ENCODE measurements around the gene ADRA2C. TPM values are rescaled to one million over a fixed set of nuclear protein-coding genes. Genes with fewer than 3 reads are reported as not detected.

The ADRA2C gene
- total and polyA plus RNA-seq, 4 experiments from 2014 or later = not detected

- CTCF ChIA-PET (ENCODE audit: partially characterized antibody) = no interaction called here
Observed at GRCh38 chr4:3769642-3770184, 3.5 kb downstream of the ADRA2C start.

GRCh38 chr4:3770323-3771163 lies 4.4 kb downstream of the ADRA2C start:
- no peak overlapping the region for H3K27ac ChIP-seq (ENCODE audit: low read depth, low read length)
- H3K4me1 ChIP-seq (ENCODE audit: insufficient read depth, low read length) = no peaks in the 10 kb centered on the region
- Mint-ChIP-seq H3K9me3 (peaks cover 0 to 2% (median 0%) of the 10 kb centered on the region in 8 donors), H3K4me1 (peaks cover 4 to 10% (median 5%) of the 10 kb centered on the region in 4 donors), H3K27me3 (peaks cover 4 to 9% of the 10 kb centered on the region in 2 donors), H3K36me3 (no peaks in the 10 kb centered on the region), H3K4me3 (no peak overlapping the region), H3K27ac (no peak overlapping the region)
- no peaks in the 10 kb centered on the region for H3K9me3 ChIP-seq (ENCODE audit: control insufficient read depth in 1 of 2, low read length in 2 of 2)
- CTCF ChIA-PET (ENCODE audit: partially characterized antibody) = no interaction called here
- no peaks in the 10 kb centered on the region for H3K27me3 ChIP-seq (ENCODE audit: insufficient read depth, low read length)
- H3K4me3 ChIP-seq (ENCODE audit: low read length in 2 of 2) = no peak overlapping the region
- DNase-seq = no peak
- POLR2A ChIA-PET (ENCODE audit: partially characterized antibody) = no interaction called here
- no peaks in the 10 kb centered on the region for H3K36me3 ChIP-seq (ENCODE audit: insufficient read depth, low read length)
- intact Hi-C loops (cut with micrococcal nuclease) = no loop called here

More at GRCh38 chr4:3769642-3770184, 3.5 kb downstream of the ADRA2C start:
- H3K27me3 Mint-ChIP-seq = peaks cover 4 to 11% of the 10 kb centered on the region in 2 donors
- POLR2A ChIA-PET (ENCODE audit: partially characterized antibody) = no interaction called here
- H3K4me1 ChIP-seq (ENCODE audit: insufficient read depth, low read length) = no peaks in the 10 kb centered on the region
- no peaks in the 10 kb centered on the region for H3K36me3 ChIP-seq (ENCODE audit: insufficient read depth, low read length)
- no peaks in the 10 kb centered on the region for H3K9me3 ChIP-seq (ENCODE audit: control insufficient read depth in 1 of 2, low read length in 2 of 2)
- no peak for DNase-seq
- H3K4me3 Mint-ChIP-seq = no peak overlapping the region
- no peak overlapping the region for H3K27ac ChIP-seq (ENCODE audit: low read depth, low read length)
- intact Hi-C loops (cut with micrococcal nuclease) = no loop called here
- H3K27me3 ChIP-seq (ENCODE audit: insufficient read depth, low read length) = no peaks in the 10 kb centered on the region
- no peak overlapping the region for H3K4me3 ChIP-seq (ENCODE audit: low read length in 2 of 2)
- H3K36me3 Mint-ChIP-seq = no peaks in the 10 kb centered on the region
- peaks cover 0 to 2% (median 0%) of the 10 kb centered on the region in 8 donors for H3K9me3 Mint-ChIP-seq
- peaks cover 4 to 10% (median 5%) of the 10 kb centered on the region in 4 donors for H3K4me1 Mint-ChIP-seq
- H3K27ac Mint-ChIP-seq = no peak overlapping the region

GRCh38 chr4:3771164-3771809 lies 5.1 kb downstream of the ADRA2C start:
- Mint-ChIP-seq H3K27ac (no peak overlapping the region), H3K4me3 (no peak overlapping the region), H3K27me3 (peaks cover 4 to 9% of the 10 kb centered on the region in 2 donors), H3K9me3 (peaks cover 0 to 2% (median 0%) of the 10 kb centered on the region in 8 donors), H3K36me3 (no peaks in the 10 kb centered on the region), H3K4me1 (peaks cover 4 to 10% (median 5%) of the 10 kb centered on the region in 4 donors)
- no peak overlapping the region for H3K27ac ChIP-seq (ENCODE audit: low read depth, low read length)
- intact Hi-C loops (cut with micrococcal nuclease) = no loop called here
- CTCF ChIA-PET (ENCODE audit: partially characterized antibody) = no interaction called here
- no peak overlapping the region for H3K4me3 ChIP-seq (ENCODE audit: low read length in 2 of 2)
- no peaks in the 10 kb centered on the region for H3K4me1 ChIP-seq (ENCODE audit: insufficient read depth, low read length)
- no peaks in the 10 kb centered on the region for H3K27me3 ChIP-seq (ENCODE audit: insufficient read depth, low read length)
- DNase-seq = no peak
- no peaks in the 10 kb centered on the region for H3K9me3 ChIP-seq (ENCODE audit: control insufficient read depth in 1 of 2, low read length in 2 of 2)
- H3K36me3 ChIP-seq (ENCODE audit: insufficient read depth, low read length) = no peaks in the 10 kb centered on the region
- POLR2A ChIA-PET (ENCODE audit: partially characterized antibody) = no interaction called here

GRCh38 chr4:3771939-3772495 lies 5.8 kb downstream of the ADRA2C start:
- H3K4me3 ChIP-seq (ENCODE audit: low read length in 2 of 2) = no peak overlapping the region
- no peaks in the 10 kb centered on the region for H3K36me3 ChIP-seq (ENCODE audit: insufficient read depth, low read length)
- ChIA-PET POLR2A (ENCODE audit: partially characterized antibody) (no interaction called here), CTCF (ENCODE audit: partially characterized antibody) (no interaction called here)
- intact Hi-C loops (cut with micrococcal nuclease) = no loop called here
- no peaks in the 10 kb centered on the region for H3K27me3 ChIP-seq (ENCODE audit: insufficient read depth, low read length)
- no peak overlapping the region for H3K27ac ChIP-seq (ENCODE audit: low read depth, low read length)
- H3K9me3 ChIP-seq (ENCODE audit: control insufficient read depth in 1 of 2, low read length in 2 of 2) = no peaks in the 10 kb centered on the region
- Mint-ChIP-seq H3K27me3 (peaks cover 2 to 6% of the 10 kb centered on the region in 2 donors), H3K4me1 (peaks cover 2 to 6% (median 3%) of the 10 kb centered on the region in 4 donors), H3K27ac (no peak overlapping the region), H3K9me3 (peaks cover 0 to 2% (median 0%) of the 10 kb centered on the region in 8 donors), H3K36me3 (no peaks in the 10 kb centered on the region), H3K4me3 (no peak overlapping the region)
- no peak for DNase-seq
- H3K4me1 ChIP-seq (ENCODE audit: insufficient read depth, low read length) = no peaks in the 10 kb centered on the region

- Mint-ChIP-seq H3K27ac (no peak overlapping the region), H3K36me3 (no peaks in the 10 kb centered on the region), H3K4me3 (no peak overlapping the region), H3K9me3 (peaks cover 0 to 1% (median 0%) of the 10 kb centered on the region in 8 donors), H3K27me3 (peaks cover under 1 to 5% of the 10 kb centered on the region in 2 donors), H3K4me1 (peaks cover under 1 to 2% (median 2%) of the 10 kb centered on the region in 4 donors)
- H3K4me3 ChIP-seq (ENCODE audit: low read length in 2 of 2) = no peak overlapping the region
- ChIA-PET POLR2A (ENCODE audit: partially characterized antibody) (no interaction called here), CTCF (ENCODE audit: partially characterized antibody) (no interaction called here)
- H3K27me3 ChIP-seq (ENCODE audit: insufficient read depth, low read length) = no peaks in the 10 kb centered on the region
- no peaks in the 10 kb centered on the region for H3K9me3 ChIP-seq (ENCODE audit: control insufficient read depth in 1 of 2, low read length in 2 of 2)
- intact Hi-C loops (cut with micrococcal nuclease) = no loop called here
- H3K36me3 ChIP-seq (ENCODE audit: insufficient read depth, low read length) = no peaks in the 10 kb centered on the region
- H3K4me1 ChIP-seq (ENCODE audit: insufficient read depth, low read length) = no peaks in the 10 kb centered on the region
- H3K27ac ChIP-seq (ENCODE audit: low read depth, low read length) = no peak overlapping the region
- no peak for DNase-seq
Observed at GRCh38 chr4:3772632-3773031, 6.4 kb downstream of the ADRA2C start.

- H3K9me3 Mint-ChIP-seq = no peaks in the 10 kb centered on the region
- H3K27me3 Mint-ChIP-seq = peaks cover 1 to 4% of the 10 kb centered on the region in 2 donors
- Histone ChIP-seq H3K4me3 (ENCODE audit: low read length in 2 of 2) (no peak overlapping the region), H3K27ac (ENCODE audit: low read depth, low read length) (no peak overlapping the region), H3K4me1 (ENCODE audit: insufficient read depth, low read length) (no peaks in the 10 kb centered on the region), H3K9me3 (ENCODE audit: control insufficient read depth in 1 of 2, low read length in 2 of 2) (no peaks in the 10 kb centered on the region), H3K36me3 (ENCODE audit: insufficient read depth, low read length) (no peaks in the 10 kb centered on the region), H3K27me3 (ENCODE audit: insufficient read depth, low read length) (no peaks in the 10 kb centered on the region)
- no peak overlapping the region for H3K4me3 Mint-ChIP-seq
- CTCF ChIA-PET (ENCODE audit: partially characterized antibody) = no interaction called here
- POLR2A ChIA-PET (ENCODE audit: partially characterized antibody) = no interaction called here
- H3K27ac Mint-ChIP-seq = no peak overlapping the region
- no peak for DNase-seq
- intact Hi-C loops (cut with micrococcal nuclease) = no loop called here
- no peaks in the 10 kb centered on the region for H3K4me1 Mint-ChIP-seq
- H3K36me3 Mint-ChIP-seq = no peaks in the 10 kb centered on the region
Observed at GRCh38 chr4:3773552-3774001, 7.4 kb downstream of the ADRA2C start.

- Mint-ChIP-seq H3K27me3 (peaks cover 1 to 3% of the 10 kb centered on the region in 2 donors), H3K27ac (no peak overlapping the region), H3K4me3 (no peak overlapping the region), H3K9me3 (no peaks in the 10 kb centered on the region), H3K36me3 (no peaks in the 10 kb centered on the region), H3K4me1 (no peaks in the 10 kb centered on the region)
- Histone ChIP-seq H3K4me1 (ENCODE audit: insufficient read depth, low read length) (no peaks in the 10 kb centered on the region), H3K27me3 (ENCODE audit: insufficient read depth, low read length) (no peaks in the 10 kb centered on the region), H3K4me3 (ENCODE audit: low read length in 2 of 2) (no peak overlapping the region), H3K27ac (ENCODE audit: low read depth, low read length) (no peak overlapping the region), H3K9me3 (ENCODE audit: control insufficient read depth in 1 of 2, low read length in 2 of 2) (no peaks in the 10 kb centered on the region), H3K36me3 (ENCODE audit: insufficient read depth, low read length) (no peaks in the 10 kb centered on the region)
- ChIA-PET CTCF (ENCODE audit: partially characterized antibody) (no interaction called here), POLR2A (ENCODE audit: partially characterized antibody) (no interaction called here)
- intact Hi-C loops (cut with micrococcal nuclease) = no loop called here
- no peak for DNase-seq
Observed at GRCh38 chr4:3774253-3774883, 8.2 kb downstream of the ADRA2C start.

Measured in CD4-positive, alpha-beta memory T cell (primary cell).